Endothelial cell of umbilical vein (primary cell): ENCODE results near the gene BAG5. TPM values are rescaled to one million over a fixed set of nuclear protein-coding genes. Genes with fewer than 3 reads are reported as not detected.

Experiments used
- BruUV-seq: library from RNA; stranded (reverse); fragments of 400-500 nt; replicated peaks from 2 replicates; lab custom pipeline; 2021; lab: Mats Ljungman, UMichigan
- CTCF ChIA-PET: fragments of 300-600, 350-600 bp; sonication (Branson Sonifier 250); formaldehyde crosslinking; loops from one replicate; lab custom pipeline; 2021; ENCODE audit warnings: antibody characterized with exemption, inconsistent platforms; lab: Charles Lee
- POLR2A ChIA-PET: fragments of 300-600, 350-600 bp; sonication (Branson Sonifier 250); formaldehyde crosslinking; loops from one replicate; lab custom pipeline; 2021; ENCODE audit warnings: antibody characterized with exemption, inconsistent platforms; lab: Charles Lee
- DNase-seq: peaks from one replicate; pipeline ENCODE4 v3.0.0-alpha.2; 2011; ENCODE audit warnings: low read depth, low spot score
- FAIRE-seq: peaks from 2 replicates; lab custom pipeline; 2011; peaks lifted over from hg19 to GRCh38; lab: Jason Lieb, UNC
- H2AFZ ChIP-seq: 2 replicates; pipeline ENCODE4 v1.6.0; 2012; ENCODE audit warnings: low read depth, low read length, control low read depth, inconsistent platforms
- H3K27ac ChIP-seq: 2 replicates; pipeline ENCODE4 v1.5.1; 2011; ENCODE audit warnings: low read depth, mild to moderate bottlenecking, control low read depth, low read length, moderate library complexity; ENCODE audit not compliant: insufficient read depth
- H3K27me3 ChIP-seq, 2 experiments: 2 replicates each; pipeline versions ENCODE4 v1.6.0 to v1.6.1; 2011; ENCODE audit warnings: low read length in 2 of 2, mixed read lengths in 1 of 2; ENCODE audit not compliant: control insufficient read depth in 2 of 2, insufficient read depth in 2 of 2
- H3K36me3 ChIP-seq, 2 experiments: 2 replicates in 1 of 2; 3 replicates in 1 of 2; pipeline ENCODE4 v1.5.1; 2011; ENCODE audit warnings: low read length in 2 of 2, mild to moderate bottlenecking in 1 of 2, moderate library complexity in 1 of 2; ENCODE audit not compliant: control insufficient read depth in 2 of 2, insufficient read depth in 2 of 2; ENCODE audit errors: extremely low read depth in 1 of 2
- H3K4me1 ChIP-seq: 3 replicates; pipeline ENCODE4 v1.5.1; 2011; ENCODE audit warnings: mild to moderate bottlenecking, low read length; ENCODE audit not compliant: control insufficient read depth, insufficient read depth; ENCODE audit errors: extremely low read depth
- H3K4me2 ChIP-seq: 2 replicates; pipeline ENCODE4 v1.6.1; 2011; ENCODE audit warnings: low read length, control low read depth, mixed read lengths; ENCODE audit not compliant: insufficient read depth
- H3K4me3 ChIP-seq, 3 experiments: fragments of 200-600 bp in 1 of 3; sonication (generic), shearing (Covaris generic) in 1 of 3; replicated peaks in 1 of 3; 2 replicates each; pipeline ENCODE4 v1.5.1; 2011 to 2016; ENCODE audit warnings: control low read depth in 3 of 3, low read length in 3 of 3, mild to moderate bottlenecking in 2 of 3, inconsistent platforms in 1 of 3, low read depth in 1 of 3, moderate library complexity in 1 of 3; ENCODE audit not compliant: insufficient read depth in 1 of 3
- H3K79me2 ChIP-seq: 2 replicates; pipeline ENCODE4 v1.6.0; 2012; ENCODE audit warnings: low read length, inconsistent platforms; ENCODE audit not compliant: control insufficient read depth, insufficient read depth
- H3K9ac ChIP-seq: replicated peaks from 2 replicates; pipeline ENCODE3; 2011; ENCODE audit warnings: low read length, control low read depth; ENCODE audit not compliant: insufficient read depth; ENCODE audit errors: extremely low read depth
- H3K9me1 ChIP-seq: replicated peaks from 3 replicates; pipeline ENCODE4 v1.6.0; 2011; ENCODE audit warnings: mild to moderate bottlenecking, low read length; ENCODE audit not compliant: control insufficient read depth, insufficient read depth; ENCODE audit errors: extremely low read depth
- H3K9me3 ChIP-seq: replicated peaks from 2 replicates; pipeline ENCODE4 v1.5.1; 2012; ENCODE audit warnings: low read length, inconsistent platforms; ENCODE audit not compliant: control insufficient read depth, insufficient read depth
- H4K20me1 ChIP-seq: replicated peaks from 2 replicates; pipeline ENCODE3; 2011; ENCODE audit warnings: mild to moderate bottlenecking, low read length; ENCODE audit not compliant: control insufficient read depth, insufficient read depth; ENCODE audit errors: extremely low read depth
- EZH2 ChIP-seq: IDR thresholded peaks from 2 replicates; pipeline ENCODE4 v1.6.1; 2012; ENCODE audit warnings: borderline replicate concordance, low read depth, mild to moderate bottlenecking, moderate library complexity, low read length, inconsistent platforms; ENCODE audit not compliant: severe bottlenecking
- FOS ChIP-seq: IDR thresholded peaks from 2 replicates; pipeline ENCODE4 v1.6.1; 2011; ENCODE audit warnings: mild to moderate bottlenecking, low read length, moderate library complexity, borderline replicate concordance; ENCODE audit not compliant: insufficient read depth
- GATA2 ChIP-seq: IDR thresholded peaks from 2 replicates; pipeline ENCODE4 v1.7.0; 2011; ENCODE audit warnings: low read depth, mild to moderate bottlenecking, moderate library complexity, mixed read lengths, low read length; ENCODE audit not compliant: insufficient read length, insufficient read depth
- JUN ChIP-seq: IDR thresholded peaks from 2 replicates; pipeline ENCODE4 v1.6.1; 2011; ENCODE audit warnings: borderline replicate concordance, low read depth; ENCODE audit not compliant: insufficient read length, insufficient read depth
- MYC ChIP-seq: IDR thresholded peaks from one replicate; pipeline ENCODE4 v1.6.1; 2011; ENCODE audit warnings: mild to moderate bottlenecking, low read depth, low read length
- POLR2A ChIP-seq: IDR thresholded peaks from 2 replicates; pipeline ENCODE4 v1.6.1; 2012; ENCODE audit warnings: low read depth, mild to moderate bottlenecking, control low read depth, low read length
- POLR2AphosphoS5 ChIP-seq: IDR thresholded peaks from 2 replicates; pipeline ENCODE4 v1.6.1; 2012; ENCODE audit warnings: low read depth, mild to moderate bottlenecking, control low read depth, low read length, moderate library complexity; ENCODE audit not compliant: insufficient read depth
- dilution Hi-C: fragments of 300-500 bp; cut with MboI; formaldehyde crosslinking; loops from one replicate; pipeline ENCODE4 v1.15.0; 2019; ENCODE audit warnings: low sequenced_read_pairs; ENCODE audit not compliant: extremely low pct_ligation_motif_present
- intact Hi-C: fragments of 100-400 bp; cut with micrococcal nuclease; formaldehyde crosslinking; loops from one replicate; pipeline ENCODE4 v1.10.0; 2022
- polyA plus RNA-seq, 4 experiments: library from polyadenylated mRNA; depleted of rRNA in 3 of 4; stranded (reverse) in 3 of 4; unstranded in 1 of 4; fragments of >200 nt; gene quantifications; 2 replicates each; pipeline versions ENCODE4 v1.2.1 to v1.2.3, GENCODE V29; 2011 to 2012; ENCODE audit warnings: missing spikeins in 1 of 4
- total RNA-seq: library from RNA; stranded (reverse); gene quantifications from 2 replicates; pipeline ENCODE4 v1.2.3, GENCODE V29; 2021
- TF ChIP-seq, protein P1 (sequence below), 2 donors: IDR thresholded peaks; 1 replicate in 1 of 2; 2 replicates in 1 of 2; pipeline ENCODE4 v1.5.1; 2011; ENCODE audit warnings: low read length in 2 of 2, mild to moderate bottlenecking in 2 of 2, moderate library complexity in 2 of 2, control low read depth in 1 of 2, inconsistent platforms in 1 of 2, low read depth in 1 of 2; ENCODE audit not compliant: insufficient read depth in 1 of 2; ENCODE audit errors: extremely low read depth in 1 of 2
- TF ChIP-seq, protein P2 (sequence below): IDR thresholded peaks from 2 replicates; pipeline ENCODE4 v1.6.1; 2011; ENCODE audit not compliant: insufficient read depth, insufficient read length

BAG5 gene
- total and polyA plus RNA-seq, 2 donors (not counting 3 experiments of a cell fraction or from before 2014, with no cell fraction given): 6.3 to 32.5 TPM

DNA sequence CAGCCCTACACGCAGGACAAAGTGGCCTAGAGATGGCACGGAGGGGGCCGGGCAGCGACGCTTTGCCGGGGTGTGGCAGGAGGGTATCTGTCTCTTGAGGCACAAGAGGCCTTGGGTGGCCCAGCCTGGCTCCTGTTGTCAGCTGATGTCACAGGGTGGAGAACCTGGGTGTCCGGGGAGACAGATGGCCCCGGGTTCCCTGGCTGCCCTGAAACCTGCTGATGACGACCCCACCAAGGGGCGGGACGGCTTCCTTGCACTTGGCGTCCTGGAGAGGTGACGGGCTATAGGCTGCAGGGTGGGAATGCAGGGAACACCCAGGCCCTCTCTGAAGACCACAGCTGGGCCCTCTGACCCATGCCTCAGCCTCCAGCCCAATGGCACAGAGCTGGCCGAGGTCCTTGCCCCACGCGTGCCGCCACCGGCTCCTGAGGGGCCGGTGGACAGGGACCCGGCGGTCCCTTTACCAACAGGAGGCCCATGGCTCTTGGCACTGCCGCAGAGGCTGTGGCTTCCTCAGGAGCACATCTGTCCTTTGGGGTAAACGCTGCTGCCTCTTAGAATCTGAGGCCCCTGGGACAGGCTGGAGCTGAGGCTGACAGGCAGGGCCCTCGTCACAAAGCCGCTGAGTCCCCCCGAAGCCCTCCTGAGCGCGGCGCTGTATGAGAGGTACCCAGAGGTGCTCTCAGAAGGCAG, 17.1 kb downstream of the BAG5 start:
- POLR2A ChIA-PET: no interaction called here
- Histone ChIP-seq H3K9ac (no peak overlapping the region), H3K79me2 (no peaks in the 10 kb centered on the region), H3K9me3 (no peaks in the 10 kb centered on the region), H3K4me1 (no peaks in the 10 kb centered on the region), H3K4me3 (no peak overlapping the region), H3K27me3 (no peaks in the 10 kb centered on the region), H4K20me1 (no peaks in the 10 kb centered on the region), H3K4me2 (no peak overlapping the region), H3K9me1 (no peaks in the 10 kb centered on the region), H2AFZ (no peak overlapping the region), H3K27ac (no peak overlapping the region), H3K36me3 (no peaks in the 10 kb centered on the region)
- BruUV-seq: no TSS peak
- no peak for FAIRE-seq
- no peak for TF ChIP-seq EZH2
- no peak for TF ChIP-seq JUN
- TF ChIP-seq, protein P1, sequence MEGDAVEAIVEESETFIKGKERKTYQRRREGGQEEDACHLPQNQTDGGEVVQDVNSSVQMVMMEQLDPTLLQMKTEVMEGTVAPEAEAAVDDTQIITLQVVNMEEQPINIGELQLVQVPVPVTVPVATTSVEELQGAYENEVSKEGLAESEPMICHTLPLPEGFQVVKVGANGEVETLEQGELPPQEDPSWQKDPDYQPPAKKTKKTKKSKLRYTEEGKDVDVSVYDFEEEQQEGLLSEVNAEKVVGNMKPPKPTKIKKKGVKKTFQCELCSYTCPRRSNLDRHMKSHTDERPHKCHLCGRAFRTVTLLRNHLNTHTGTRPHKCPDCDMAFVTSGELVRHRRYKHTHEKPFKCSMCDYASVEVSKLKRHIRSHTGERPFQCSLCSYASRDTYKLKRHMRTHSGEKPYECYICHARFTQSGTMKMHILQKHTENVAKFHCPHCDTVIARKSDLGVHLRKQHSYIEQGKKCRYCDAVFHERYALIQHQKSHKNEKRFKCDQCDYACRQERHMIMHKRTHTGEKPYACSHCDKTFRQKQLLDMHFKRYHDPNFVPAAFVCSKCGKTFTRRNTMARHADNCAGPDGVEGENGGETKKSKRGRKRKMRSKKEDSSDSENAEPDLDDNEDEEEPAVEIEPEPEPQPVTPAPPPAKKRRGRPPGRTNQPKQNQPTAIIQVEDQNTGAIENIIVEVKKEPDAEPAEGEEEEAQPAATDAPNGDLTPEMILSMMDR (IDR thresholded peaks at IDR 0.05; ENCODE audit: extremely low read depth in 1 of 2, insufficient read depth in 1 of 2, low read depth in 1 of 2, low read length in 2 of 2): no peak
- no peak for TF ChIP-seq FOS
- TF ChIP-seq MYC: no peak
- TF ChIP-seq GATA2: no peak
- TF ChIP-seq POLR2AphosphoS5: no peak
- TF ChIP-seq, protein P2, sequence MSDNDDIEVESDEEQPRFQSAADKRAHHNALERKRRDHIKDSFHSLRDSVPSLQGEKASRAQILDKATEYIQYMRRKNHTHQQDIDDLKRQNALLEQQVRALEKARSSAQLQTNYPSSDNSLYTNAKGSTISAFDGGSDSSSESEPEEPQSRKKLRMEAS: no peak
- no peak for TF ChIP-seq POLR2A
- DNase-seq: no peak
- CTCF ChIA-PET: interaction anchor here (0.9 to 14.4 kb wide), 5 partner anchors 12 to 45 kb away, joined by 3 to 209 read pairs (median 4); partner anchors contain the start of gene CKB
- dilution Hi-C loops: no loop called here
- intact Hi-C loops: no loop called here
